Measurements from ENCODE around the gene INPP1.
A peak's percentile ranks its signal among the peaks of the same experiment; 100 is the strongest.

INPP1 gene

GRCh38 chr2:190407662-190408537 lies 64.5 kb downstream of the INPP1 start, which contains the start of gene MFSD6:
TSS of gene MFSD6 (plus strand) at chr2:190408355. CDS start at chr2:190436030, 27,675 bp downstream.
- peak in 40 of 51 donors; percentile 13 to 88 (median 52) for DNase-seq

GRCh38 chr2:190408538-190409271 lies 65.3 kb downstream of the INPP1 start:
- peak in 49 of 51 donors; percentile 4 to 82 (median 66) for DNase-seq

GRCh38 chr2:190409616-190410015 lies 66.2 kb downstream of the INPP1 start:
- peak in 3 of 51 donors; percentile 3 to 38 (median 33) for DNase-seq

- no peak for DNase-seq
These were observed 66.8 kb downstream of the INPP1 start for GRCh38 chr2:190410166-190410565.

- no peak for DNase-seq
These were observed 69.6 kb downstream of the INPP1 start for GRCh38 chr2:190412966-190413365.

- DNase-seq = peak in 4 of 51 donors; percentile 3 to 21 (median 17)
These were observed 70.0 kb downstream of the INPP1 start for GRCh38 chr2:190413421-190413820.

- DNase-seq = no peak
These were observed 71.9 kb downstream of the INPP1 start for GRCh38 chr2:190415251-190415650.

GRCh38 chr2:190415794-190416775 lies 72.7 kb downstream of the INPP1 start:
- DNase-seq = no peak

- DNase-seq = no peak
These were observed 73.9 kb downstream of the INPP1 start for GRCh38 chr2:190417045-190417842.

- no peak for DNase-seq
These were observed 75.3 kb downstream of the INPP1 start for GRCh38 chr2:190418727-190419126.

GRCh38 chr2:190420801-190421200 lies 77.4 kb downstream of the INPP1 start:
- DNase-seq = no peak

All from hypothalamus (tissue), 51 donors.